BLaER1 treated with 17β-estradiol and CSF1 and Interleukin-3, amounts not matched to agents 10 nM and 100 nM (cell line): ENCODE measurements around the gene CIDEB.
A peak's percentile ranks its signal among the peaks of the same experiment; 100 is the strongest.

Experiments
- H3K27ac ChIP-seq, 11 experiments: shearing (Covaris generic); formaldehyde crosslinking; 2 replicates each; pipeline ENCODE4 v1.8.1; 2022
- H3K27me3 ChIP-seq, 11 experiments: shearing (Covaris generic); formaldehyde crosslinking; 2 replicates each; pipeline ENCODE4 v1.8.1; 2022
- H3K36me3 ChIP-seq, 11 experiments: shearing (Covaris generic); formaldehyde crosslinking; 2 replicates each; pipeline ENCODE4 v1.8.1; 2022
- H3K4me1 ChIP-seq, 10 experiments: shearing (Covaris generic); formaldehyde crosslinking; 2 replicates each; pipeline ENCODE4 v1.8.1; 2022
- H3K4me2 ChIP-seq, 11 experiments: shearing (Covaris generic); formaldehyde crosslinking; 2 replicates each; pipeline ENCODE4 v1.8.1; 2022
- H3K4me3 ChIP-seq, 10 experiments: shearing (Covaris generic); formaldehyde crosslinking; 2 replicates each; pipeline ENCODE4 v1.8.1; 2022
- H3K9ac ChIP-seq, 11 experiments: shearing (Covaris generic); formaldehyde crosslinking; 2 replicates each; pipeline ENCODE4 v1.8.1; 2022
- H3K9me3 ChIP-seq, 11 experiments: shearing (Covaris generic); formaldehyde crosslinking; replicated peaks in 1 of 11; 2 replicates each; pipeline ENCODE4 v1.8.1; 2022
- H4K20me1 ChIP-seq, 11 experiments: shearing (Covaris generic); formaldehyde crosslinking; 2 replicates each; pipeline ENCODE4 v1.8.1; 2022
- Cebpa-rat ChIP-seq, 11 experiments: shearing (Covaris generic); IDR thresholded peaks; 2 replicates each; pipeline ENCODE4 v1.8.1; 2022

CIDEB gene

GRCh38 chr14:24262821-24263733 is 44.7 kb downstream of the CIDEB start, which contains the start of gene TGM1:
TGM1 (minus strand) TSS chr14:24263177; CDS start chr14:24262352, 825 bp downstream.
- Histone ChIP-seq H3K4me3 (no peak within 1 kb of the TSS), H3K27me3 (no peaks in the 10 kb centered on the region), H3K36me3 (peaks cover 12 to 90% (median 26%) of the 10 kb centered on the region in 11 experiments; a peak in 18 of 22 replicates), H3K9ac (0 out of 22 replicates have a peak within 1 kb of the TSS, but pooled peaks of 2 of the 11 experiments have one; percentile 4 to 9), H3K9me3 (no peaks in the 10 kb centered on the region), H4K20me1 (peaks cover 0 to 13% (median 0%) of the 10 kb centered on the region in 11 experiments; a peak in 2 of 22 replicates), H3K27ac (no peak within 1 kb of the TSS), H3K4me2 (no peak within 1 kb of the TSS), H3K4me1 (peaks cover 0 to 14% (median 9%) of the 10 kb centered on the region in 10 experiments; a peak in 12 of 20 replicates)
- no peak for TF ChIP-seq Cebpa-rat (IDR thresholded peaks at IDR 0.05)

DNA sequence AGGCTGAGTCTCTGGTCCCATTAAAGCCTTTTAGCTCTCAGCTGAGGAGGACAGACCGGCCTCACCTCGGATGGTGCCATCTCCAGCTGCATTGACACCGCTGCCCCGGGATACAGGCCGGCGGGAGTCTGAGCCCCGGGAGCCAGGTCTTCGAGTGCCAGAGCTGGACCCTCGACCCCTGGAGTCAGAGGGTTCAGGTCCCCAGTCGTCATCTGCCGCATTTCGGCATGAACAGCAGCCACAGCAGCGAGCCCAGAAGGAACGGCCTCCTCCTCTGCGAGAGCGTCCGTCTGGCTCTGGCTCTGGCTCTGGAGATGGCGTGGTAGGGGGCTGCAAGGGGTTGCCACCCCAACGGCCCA is 45.8 kb downstream of the CIDEB start:
- Histone ChIP-seq H3K4me1 (peaks cover 0 to 8% (median 5%) of the 10 kb centered on the region in 10 experiments; a peak in 12 of 20 replicates), H3K27me3 (no peaks in the 10 kb centered on the region), H3K27ac (no peak overlapping the region), H4K20me1 (peaks cover 0 to 13% (median 0%) of the 10 kb centered on the region in 11 experiments; a peak in 2 of 22 replicates), H3K9me3 (no peaks in the 10 kb centered on the region), H3K4me3 (no peak overlapping the region), H3K4me2 (no peak overlapping the region), H3K9ac (0 out of 22 replicates have a peak overlapping the region, but pooled peaks of 1 of the 11 experiments have one; percentile 4), H3K36me3 (peaks cover 6 to 80% (median 19%) of the 10 kb centered on the region in 11 experiments; a peak in 16 of 22 replicates)
- TF ChIP-seq Cebpa-rat (IDR thresholded peaks at IDR 0.05), result no peak

DNA sequence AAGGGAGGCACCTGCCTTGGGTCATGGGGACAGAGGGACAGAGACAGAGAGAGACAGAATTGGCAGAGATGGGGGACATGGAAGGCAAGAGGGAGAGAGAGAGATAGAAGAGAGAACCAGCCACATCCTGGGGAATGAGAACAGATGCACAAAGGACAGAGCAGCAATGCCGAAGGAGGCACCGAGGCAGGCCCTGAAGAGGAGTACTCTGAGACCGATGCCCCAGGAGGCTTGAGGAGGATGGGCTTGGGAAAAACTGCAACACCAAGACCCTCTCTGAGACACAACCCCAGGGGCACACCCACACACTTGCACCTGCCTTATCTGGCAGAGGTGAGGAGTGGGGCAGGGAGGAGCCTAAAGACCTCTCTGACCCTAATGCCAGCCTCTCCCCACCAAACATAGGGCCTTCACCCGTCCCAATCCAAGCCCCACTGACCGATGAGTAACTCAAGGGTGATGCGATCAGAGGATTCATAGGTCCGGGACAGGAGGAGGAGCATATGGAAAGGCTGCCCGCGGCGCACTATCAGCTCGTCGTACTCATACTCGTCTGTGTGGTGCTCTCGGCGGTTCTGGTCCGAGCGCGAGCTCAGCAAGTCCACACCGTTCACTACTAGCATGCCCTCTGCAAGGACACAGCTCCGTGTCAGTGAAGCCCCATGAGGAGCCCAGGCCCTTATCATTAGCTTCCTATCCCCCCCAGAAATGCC is 46.4 kb downstream of the CIDEB start:
- peaks cover 0 to 3% (median 0%) of the 10 kb centered on the region in 10 experiments; a peak in 4 of 20 replicates for H3K4me1 ChIP-seq
- TF ChIP-seq Cebpa-rat (IDR thresholded peaks at IDR 0.05), result no peak
- peaks cover 0 to 13% (median 0%) of the 10 kb centered on the region in 11 experiments; a peak in 1 of 22 replicates for H4K20me1 ChIP-seq
- H3K36me3 ChIP-seq, result peaks cover under 1 to 80% (median 14%) of the 10 kb centered on the region in 11 experiments; a peak in 15 of 22 replicates
- no peaks in the 10 kb centered on the region for H3K9me3 ChIP-seq
- H3K27me3 ChIP-seq, result no peaks in the 10 kb centered on the region
- H3K27ac ChIP-seq, result no peak overlapping the region
- no peak overlapping the region for H3K4me3 ChIP-seq
- no peak overlapping the region for H3K4me2 ChIP-seq
- 0 out of 22 replicates have a peak overlapping the region, but pooled peaks of 1 of the 11 experiments have one; percentile 4 for H3K9ac ChIP-seq

DNA sequence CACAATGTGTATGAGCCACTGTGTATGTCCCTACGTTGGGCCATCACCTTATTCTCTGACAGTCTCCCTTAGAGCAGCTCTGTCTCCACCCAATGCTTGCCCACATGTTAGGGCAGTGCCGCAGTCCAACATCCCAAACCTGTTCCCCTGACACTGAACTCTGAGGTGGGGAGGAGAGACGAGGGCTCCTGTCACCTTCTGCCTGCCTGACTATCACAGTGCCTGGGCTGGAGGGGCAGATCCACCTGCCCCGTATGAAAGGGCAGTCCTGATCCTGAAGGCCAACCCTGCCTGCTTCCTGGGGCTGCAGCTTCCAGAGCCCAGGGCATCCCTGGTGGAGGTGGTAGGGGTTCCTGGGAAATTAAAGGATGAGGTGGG is 47.0 kb downstream of the CIDEB start:
- Histone ChIP-seq H3K27me3 (no peaks in the 10 kb centered on the region), H3K4me2 (no peak overlapping the region), H3K9me3 (no peaks in the 10 kb centered on the region), H3K9ac (no peak overlapping the region), H3K4me3 (no peak overlapping the region), H3K27ac (no peak overlapping the region), H3K36me3 (peaks cover 0 to 80% (median 8%) of the 10 kb centered on the region in 11 experiments; a peak in 10 of 22 replicates), H4K20me1 (peaks cover 0 to 13% (median 0%) of the 10 kb centered on the region in 11 experiments; a peak in 1 of 22 replicates), H3K4me1 (no peaks in the 10 kb centered on the region)
- no peak for TF ChIP-seq Cebpa-rat (IDR thresholded peaks at IDR 0.05)

GRCh38 chr14:24260026-24260779 is 47.6 kb downstream of the CIDEB start:
- H3K4me1 ChIP-seq, result no peaks in the 10 kb centered on the region
- no peak overlapping the region for H3K9ac ChIP-seq
- H3K4me2 ChIP-seq, result no peak overlapping the region
- TF ChIP-seq Cebpa-rat (IDR thresholded peaks at IDR 0.05), result no peak
- peaks cover 0 to 13% (median 0%) of the 10 kb centered on the region in 11 experiments; a peak in 1 of 22 replicates for H4K20me1 ChIP-seq
- no peaks in the 10 kb centered on the region for H3K9me3 ChIP-seq
- peaks cover 0 to 80% (median 6%) of the 10 kb centered on the region in 11 experiments; a peak in 12 of 22 replicates for H3K36me3 ChIP-seq
- no peak overlapping the region for H3K4me3 ChIP-seq
- H3K27me3 ChIP-seq, result no peaks in the 10 kb centered on the region
- no peak overlapping the region for H3K27ac ChIP-seq

GRCh38 chr14:24259282-24260025 is 48.3 kb downstream of the CIDEB start:
- H3K4me3 ChIP-seq, result no peak overlapping the region
- TF ChIP-seq Cebpa-rat (IDR thresholded peaks at IDR 0.05), result no peak
- H3K27me3 ChIP-seq, result no peaks in the 10 kb centered on the region
- H3K4me1 ChIP-seq, result no peaks in the 10 kb centered on the region
- H3K4me2 ChIP-seq, result no peak overlapping the region
- no peak overlapping the region for H3K9ac ChIP-seq
- no peak overlapping the region for H3K27ac ChIP-seq
- peaks cover 0 to 80% (median 11%) of the 10 kb centered on the region in 11 experiments; a peak in 12 of 22 replicates for H3K36me3 ChIP-seq
- H4K20me1 ChIP-seq, result peaks cover 0 to 13% (median 0%) of the 10 kb centered on the region in 11 experiments; a peak in 1 of 22 replicates
- H3K9me3 ChIP-seq, result no peaks in the 10 kb centered on the region

DNA sequence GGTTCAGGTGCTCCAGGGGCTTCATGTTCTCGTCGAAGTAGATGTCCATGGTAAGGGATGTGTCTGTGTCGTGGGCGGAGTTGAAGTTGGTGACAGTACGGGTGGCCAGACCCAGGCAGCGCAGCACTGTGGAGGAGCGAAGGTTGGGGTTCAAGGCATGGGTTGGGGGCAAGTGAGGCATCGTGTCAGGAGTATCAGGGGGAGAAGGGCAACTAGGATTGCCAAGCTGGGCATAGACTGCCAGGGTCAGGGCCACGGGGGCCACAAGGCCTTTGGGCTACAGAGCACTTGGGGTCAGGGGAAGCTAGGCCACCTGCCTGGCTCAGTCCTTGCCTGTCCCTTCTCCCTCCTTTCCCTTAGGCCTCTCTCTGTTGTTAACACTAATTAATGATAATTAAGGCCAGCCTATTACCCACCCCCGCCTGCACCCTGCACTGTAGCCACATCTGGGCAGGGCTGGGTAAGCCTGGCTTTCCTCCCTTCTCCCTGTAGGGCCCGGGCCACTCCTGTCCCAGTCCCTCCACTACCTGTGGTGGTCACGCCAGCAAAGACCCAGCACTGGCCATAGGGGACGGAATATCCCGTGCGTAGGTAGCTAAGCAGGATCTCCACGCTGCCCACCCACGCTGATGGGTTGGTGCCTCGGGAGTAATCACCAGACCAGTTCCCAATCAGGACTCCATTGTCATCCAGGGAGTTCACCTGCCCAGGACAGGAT is 49.1 kb downstream of the CIDEB start:
- Histone ChIP-seq H3K4me1 (no peaks in the 10 kb centered on the region), H3K27me3 (no peaks in the 10 kb centered on the region), H4K20me1 (peaks cover 0 to 13% (median 0%) of the 10 kb centered on the region in 11 experiments; a peak in 1 of 22 replicates), H3K9ac (no peak overlapping the region; a peak in 1 of 22 replicates), H3K9me3 (no peaks in the 10 kb centered on the region), H3K4me2 (no peak overlapping the region), H3K27ac (no peak overlapping the region), H3K36me3 (peaks cover 0 to 80% (median 18%) of the 10 kb centered on the region in 11 experiments; a peak in 12 of 22 replicates), H3K4me3 (no peak overlapping the region)
- no peak for TF ChIP-seq Cebpa-rat (IDR thresholded peaks at IDR 0.05)
